ENCODE data around the gene ABCC9.

The ABCC9 gene

DNA sequence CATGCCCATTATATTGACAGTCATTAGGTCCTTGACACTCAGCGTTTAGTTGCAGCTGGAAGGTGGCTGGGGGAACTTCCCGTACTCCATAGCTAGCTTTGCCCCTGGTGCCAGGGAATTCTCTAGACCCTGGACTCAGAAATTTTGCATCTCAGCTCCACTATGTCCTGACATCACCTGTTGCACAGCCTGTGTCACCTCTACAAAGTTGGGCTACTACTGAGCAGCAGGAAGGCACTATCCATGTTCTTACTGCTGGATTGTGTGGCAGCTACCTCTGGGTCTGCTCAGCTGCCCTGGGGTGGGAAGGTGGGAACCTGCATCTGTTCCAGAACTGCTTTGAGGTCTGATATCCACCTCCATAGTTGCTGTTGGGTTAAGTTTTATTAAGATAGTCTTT lies 177.7 kb downstream of the ABCC9 start:
- Histone ChIP-seq H3K27me3 (no peaks in the 10 kb centered on the region), H3K36me3 (no peaks in the 10 kb centered on the region), H3K9me3 (no peaks in the 10 kb centered on the region), H3K27ac (no peak overlapping the region), H3K4me3 (ENCODE audit: low read depth in 1 of 2, low read length in 1 of 2) (no peak overlapping the region), H3K4me1 (ENCODE audit: control insufficient read depth in 1 of 2, insufficient read depth in 1 of 2, low read depth in 1 of 2, low read length in 1 of 2) (no peaks in the 10 kb centered on the region)
- TF ChIP-seq, protein P1, sequence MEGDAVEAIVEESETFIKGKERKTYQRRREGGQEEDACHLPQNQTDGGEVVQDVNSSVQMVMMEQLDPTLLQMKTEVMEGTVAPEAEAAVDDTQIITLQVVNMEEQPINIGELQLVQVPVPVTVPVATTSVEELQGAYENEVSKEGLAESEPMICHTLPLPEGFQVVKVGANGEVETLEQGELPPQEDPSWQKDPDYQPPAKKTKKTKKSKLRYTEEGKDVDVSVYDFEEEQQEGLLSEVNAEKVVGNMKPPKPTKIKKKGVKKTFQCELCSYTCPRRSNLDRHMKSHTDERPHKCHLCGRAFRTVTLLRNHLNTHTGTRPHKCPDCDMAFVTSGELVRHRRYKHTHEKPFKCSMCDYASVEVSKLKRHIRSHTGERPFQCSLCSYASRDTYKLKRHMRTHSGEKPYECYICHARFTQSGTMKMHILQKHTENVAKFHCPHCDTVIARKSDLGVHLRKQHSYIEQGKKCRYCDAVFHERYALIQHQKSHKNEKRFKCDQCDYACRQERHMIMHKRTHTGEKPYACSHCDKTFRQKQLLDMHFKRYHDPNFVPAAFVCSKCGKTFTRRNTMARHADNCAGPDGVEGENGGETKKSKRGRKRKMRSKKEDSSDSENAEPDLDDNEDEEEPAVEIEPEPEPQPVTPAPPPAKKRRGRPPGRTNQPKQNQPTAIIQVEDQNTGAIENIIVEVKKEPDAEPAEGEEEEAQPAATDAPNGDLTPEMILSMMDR (IDR thresholded peaks at IDR 0.05) = no peak

DNA sequence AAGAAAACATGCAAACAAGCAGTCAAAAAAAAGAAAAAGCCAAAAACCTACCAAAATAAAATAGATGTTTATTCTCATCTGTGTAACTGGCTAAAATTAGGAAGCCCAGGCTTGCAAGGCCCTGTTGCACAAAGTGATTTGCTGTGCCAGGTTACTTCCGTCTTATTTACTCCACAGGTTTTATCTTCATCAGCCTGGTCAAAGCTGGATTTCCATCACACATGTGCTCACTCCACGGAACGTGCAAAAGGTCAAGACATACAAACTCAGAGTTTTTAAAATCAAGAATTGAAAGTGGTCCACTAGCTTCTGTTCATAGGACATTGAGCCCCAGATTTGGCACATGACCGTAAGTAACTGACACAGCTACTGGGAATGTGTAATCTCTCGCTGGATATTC lies 181.5 kb downstream of the ABCC9 start:
- no peak overlapping the region for H3K27ac ChIP-seq
- H3K36me3 ChIP-seq = no peaks in the 10 kb centered on the region
- no peaks in the 10 kb centered on the region for H3K9me3 ChIP-seq
- TF ChIP-seq, protein P1 (IDR thresholded peaks at IDR 0.05) = no peak
- H3K4me1 ChIP-seq (ENCODE audit: control insufficient read depth in 1 of 2, insufficient read depth in 1 of 2, low read depth in 1 of 2, low read length in 1 of 2) = no peaks in the 10 kb centered on the region
- H3K4me3 ChIP-seq (ENCODE audit: low read depth in 1 of 2, low read length in 1 of 2) = no peak overlapping the region
- H3K27me3 ChIP-seq = no peaks in the 10 kb centered on the region

DNA sequence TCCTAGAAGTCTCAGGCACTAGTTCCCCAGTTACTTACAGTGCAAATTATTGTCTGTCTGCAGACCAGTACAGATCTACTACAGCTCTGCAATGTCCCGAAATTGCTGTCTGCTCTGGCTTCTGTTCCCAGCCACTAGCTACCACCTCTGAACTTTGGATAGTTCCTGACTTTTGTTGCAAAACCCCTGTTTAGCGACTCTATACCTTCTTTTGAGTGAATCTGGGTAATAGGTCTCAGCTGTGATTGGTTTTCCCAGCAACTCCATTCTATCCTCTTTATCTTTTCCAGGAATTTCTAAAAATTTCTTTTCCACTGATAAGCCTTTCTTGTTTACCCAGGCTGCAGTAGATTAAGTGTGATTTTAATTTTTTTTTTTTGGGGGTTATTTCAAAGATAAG lies 183.5 kb downstream of the ABCC9 start:
- no peaks in the 10 kb centered on the region for H3K27me3 ChIP-seq
- H3K4me3 ChIP-seq (ENCODE audit: low read depth in 1 of 2, low read length in 1 of 2) = no peak overlapping the region
- no peaks in the 10 kb centered on the region for H3K36me3 ChIP-seq
- no peaks in the 10 kb centered on the region for H3K4me1 ChIP-seq (ENCODE audit: control insufficient read depth in 1 of 2, insufficient read depth in 1 of 2, low read depth in 1 of 2, low read length in 1 of 2)
- no peak overlapping the region for H3K27ac ChIP-seq
- TF ChIP-seq, protein P1 (IDR thresholded peaks at IDR 0.05) = no peak
- H3K9me3 ChIP-seq = no peaks in the 10 kb centered on the region

DNA sequence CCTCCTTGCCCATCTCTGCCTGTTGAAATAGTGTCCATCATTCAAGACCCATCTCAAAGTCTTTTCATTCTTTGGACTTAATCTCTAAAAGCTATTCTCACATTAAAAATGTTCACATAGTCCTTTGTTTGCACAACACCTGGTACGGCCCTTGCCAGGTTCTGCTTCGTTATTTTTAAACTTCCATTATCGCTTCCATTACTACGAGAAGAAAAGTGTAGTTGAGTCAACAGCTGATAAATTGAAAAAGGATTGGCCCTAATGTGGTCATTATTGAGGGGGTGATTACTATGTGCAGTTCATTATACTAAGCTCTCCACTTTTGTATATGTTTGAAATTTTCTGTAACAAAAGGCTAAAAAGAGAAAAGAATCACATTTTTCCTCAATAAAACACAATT lies 184.5 kb downstream of the ABCC9 start:
- H3K36me3 ChIP-seq = no peaks in the 10 kb centered on the region
- no peaks in the 10 kb centered on the region for H3K4me1 ChIP-seq (ENCODE audit: control insufficient read depth in 1 of 2, insufficient read depth in 1 of 2, low read depth in 1 of 2, low read length in 1 of 2)
- H3K9me3 ChIP-seq = no peaks in the 10 kb centered on the region
- TF ChIP-seq, protein P1 (IDR thresholded peaks at IDR 0.05) = no peak
- H3K27me3 ChIP-seq = no peaks in the 10 kb centered on the region
- no peak overlapping the region for H3K4me3 ChIP-seq (ENCODE audit: low read depth in 1 of 2, low read length in 1 of 2)
- no peak overlapping the region for H3K27ac ChIP-seq

DNA sequence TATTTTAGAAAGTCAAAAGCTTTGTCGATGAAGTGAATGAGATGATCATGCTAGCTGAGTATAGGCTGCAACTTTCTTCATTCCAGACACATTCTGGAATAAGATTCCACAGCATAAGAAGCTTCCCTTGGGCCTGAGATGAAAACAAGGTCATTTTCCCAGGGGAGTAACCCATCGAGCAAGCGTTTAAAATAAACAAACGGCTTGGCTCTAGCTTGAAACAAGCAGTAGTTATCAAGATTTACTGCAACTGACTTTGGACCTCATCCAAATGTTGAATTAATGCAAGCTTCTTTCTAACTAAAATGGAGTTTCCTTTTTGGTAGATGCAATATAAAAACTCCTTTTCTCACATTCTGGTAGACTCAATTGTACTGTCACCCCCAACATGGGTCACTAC lies 189.7 kb downstream of the ABCC9 start:
- Histone ChIP-seq H3K36me3 (no peaks in the 10 kb centered on the region), H3K4me1 (ENCODE audit: control insufficient read depth in 1 of 2, insufficient read depth in 1 of 2, low read depth in 1 of 2, low read length in 1 of 2) (no peaks in the 10 kb centered on the region), H3K27me3 (no peaks in the 10 kb centered on the region), H3K9me3 (no peaks in the 10 kb centered on the region), H3K4me3 (ENCODE audit: low read depth in 1 of 2, low read length in 1 of 2) (no peak overlapping the region), H3K27ac (no peak overlapping the region)
- TF ChIP-seq, protein P1 (IDR thresholded peaks at IDR 0.05) = no peak

Data from neutrophil (primary cell).